GM18873 (cell line): ENCODE data around the gene LGR6.

Experiments used
- ATAC-seq: cut with Tn5 transposase; IDR thresholded peaks from one replicate; pipeline ENCODE4 v1.9.1; 2021; ENCODE audit warnings: mild to moderate bottlenecking, moderate library complexity, moderate number of reproducible peaks; ENCODE audit not compliant: unreplicated experiment, low FRiP score

Gene LGR6

DNA sequence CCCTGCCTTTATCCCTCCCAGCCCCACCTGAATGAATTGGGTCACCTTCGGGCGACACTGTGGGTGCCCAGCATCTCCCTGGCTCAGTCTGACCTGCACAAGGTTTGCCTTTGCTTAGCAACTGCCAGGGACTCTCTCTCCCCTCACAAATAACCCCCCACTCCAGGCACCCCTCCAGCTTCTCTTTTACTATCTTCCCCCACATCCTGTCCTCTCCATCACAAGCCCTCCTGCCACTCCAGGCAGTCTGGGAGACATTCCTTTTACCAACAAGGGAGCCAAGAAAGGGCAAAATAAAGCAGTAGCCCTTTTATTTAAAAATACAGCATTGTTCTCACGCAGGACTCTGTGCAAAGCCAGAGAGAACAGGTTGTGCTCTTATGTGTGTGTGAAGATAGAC lies 23.9 kb downstream of the LGR6 start:
- no peak for ATAC-seq

DNA sequence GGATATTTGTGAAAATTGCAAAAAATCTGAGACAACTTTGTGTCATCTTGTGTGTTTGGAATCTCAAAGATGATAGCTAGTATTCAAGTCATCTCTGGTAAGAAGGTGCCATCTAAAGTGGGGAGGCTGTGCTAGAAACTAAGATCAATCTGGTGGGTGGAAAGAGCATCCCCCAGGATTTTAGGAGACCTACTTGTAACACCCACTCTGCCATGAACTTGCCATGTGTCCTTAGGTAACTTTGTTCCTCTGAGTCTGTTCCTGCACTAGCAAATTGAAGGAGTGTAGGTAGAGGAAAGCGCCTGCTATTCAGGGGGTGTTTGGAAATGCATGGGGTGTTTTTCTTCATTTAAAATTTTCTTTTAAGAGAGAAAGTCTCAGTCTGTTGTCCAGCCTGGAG lies 24.4 kb downstream of the LGR6 start:
- no peak for ATAC-seq

DNA sequence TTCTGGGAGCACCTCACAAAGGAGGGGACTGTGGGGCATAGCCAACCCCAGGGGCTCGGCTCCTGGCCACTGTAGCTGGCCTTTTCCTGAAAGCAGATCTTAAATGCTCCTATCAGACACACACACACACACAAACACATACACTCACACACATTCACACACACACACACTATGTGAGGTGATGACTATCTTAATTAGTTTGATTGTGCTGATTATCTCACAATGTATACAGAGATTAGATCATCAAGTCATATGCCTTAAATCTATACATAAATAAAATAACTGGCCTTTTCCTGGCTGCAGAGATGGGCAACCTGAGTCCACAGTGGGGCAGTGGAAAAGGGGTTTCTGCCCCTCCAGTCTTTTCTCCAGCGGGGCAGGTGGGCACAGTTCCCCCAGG lies 27.1 kb downstream of the LGR6 start:
- no peak for ATAC-seq

DNA sequence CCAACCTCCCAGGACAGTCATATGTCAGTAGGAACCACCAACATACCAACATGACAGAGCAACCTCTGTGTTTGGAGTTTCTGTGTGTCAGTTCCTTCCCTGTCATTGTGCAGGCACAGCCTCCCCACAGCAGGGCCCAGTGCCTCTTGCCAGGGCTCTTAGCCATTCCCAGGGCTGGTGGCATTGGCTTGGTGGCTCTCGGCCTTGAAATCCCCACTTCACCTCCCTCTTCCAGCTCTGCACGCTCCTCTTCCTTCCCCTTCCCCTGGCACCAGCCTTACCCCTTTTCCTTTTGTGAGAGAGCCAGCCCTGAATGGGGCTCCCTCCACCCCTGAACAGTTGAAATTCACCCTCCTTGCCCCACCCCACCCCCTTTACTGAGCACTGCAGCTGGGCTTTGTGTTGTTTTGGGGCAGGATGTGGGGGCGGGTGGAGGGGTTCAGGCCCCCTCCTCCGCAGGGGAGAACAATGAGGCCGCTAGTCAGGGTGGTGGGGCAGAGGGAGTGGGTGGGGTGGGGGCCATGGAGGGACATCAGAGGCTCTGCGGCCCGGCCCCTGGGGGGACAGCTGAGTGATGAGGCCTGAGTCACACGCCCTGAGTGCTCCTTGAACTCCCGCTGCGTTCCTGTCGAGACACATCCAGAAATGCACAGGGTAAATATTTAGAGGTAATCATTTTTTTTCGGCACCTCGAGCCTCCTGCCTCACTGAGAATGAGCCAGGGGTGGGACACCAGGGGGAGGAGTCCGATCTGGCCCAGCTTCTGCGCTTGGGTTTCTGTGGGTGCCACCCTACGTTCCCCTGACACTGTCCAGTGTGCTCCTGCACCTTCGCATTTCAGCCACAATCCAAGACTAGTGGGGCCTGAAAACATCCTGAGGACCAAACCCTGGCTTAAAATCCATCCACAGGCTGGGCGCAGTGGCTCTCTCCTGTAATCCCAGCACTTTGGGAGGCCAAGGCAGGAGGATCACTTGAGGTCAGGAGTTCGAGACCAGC lies 28.6 kb downstream of the LGR6 start:
- ATAC-seq, result no peak

DNA sequence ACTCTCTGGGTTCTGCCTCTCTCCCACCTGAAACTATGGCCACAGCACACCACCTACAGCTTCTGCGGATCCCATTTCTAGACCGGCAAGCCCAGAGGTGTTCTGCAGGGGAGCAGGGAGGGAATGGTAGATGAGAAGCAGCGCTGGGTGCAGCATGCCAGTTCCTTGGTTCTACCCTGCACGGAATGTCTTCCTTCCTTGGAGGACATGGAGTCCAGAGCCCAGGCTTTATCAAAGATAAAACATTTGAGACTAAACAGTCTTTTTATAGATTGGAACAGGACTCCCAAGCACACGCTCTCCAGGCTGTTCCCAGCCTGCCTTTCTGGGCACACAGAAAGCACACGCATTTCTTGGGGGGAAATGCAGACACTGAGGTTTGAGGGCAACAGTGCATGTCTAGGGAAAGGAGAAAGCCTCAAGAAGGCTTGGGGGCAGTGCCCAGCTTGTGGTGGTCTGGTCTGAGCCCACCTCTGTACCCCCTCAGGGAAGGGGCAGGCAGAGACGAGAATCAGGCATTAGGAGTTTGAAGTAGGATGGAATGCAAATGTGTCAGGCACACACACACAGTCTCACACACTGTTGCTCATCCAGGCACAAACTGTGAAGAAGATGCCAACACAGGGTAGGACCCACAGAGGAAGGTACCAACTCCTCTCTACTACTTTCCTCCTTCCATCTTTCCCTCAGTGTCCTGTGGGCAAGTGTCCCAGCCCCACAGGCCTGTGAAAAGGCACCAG lies 29.7 kb downstream of the LGR6 start:
- ATAC-seq, result no peak

DNA sequence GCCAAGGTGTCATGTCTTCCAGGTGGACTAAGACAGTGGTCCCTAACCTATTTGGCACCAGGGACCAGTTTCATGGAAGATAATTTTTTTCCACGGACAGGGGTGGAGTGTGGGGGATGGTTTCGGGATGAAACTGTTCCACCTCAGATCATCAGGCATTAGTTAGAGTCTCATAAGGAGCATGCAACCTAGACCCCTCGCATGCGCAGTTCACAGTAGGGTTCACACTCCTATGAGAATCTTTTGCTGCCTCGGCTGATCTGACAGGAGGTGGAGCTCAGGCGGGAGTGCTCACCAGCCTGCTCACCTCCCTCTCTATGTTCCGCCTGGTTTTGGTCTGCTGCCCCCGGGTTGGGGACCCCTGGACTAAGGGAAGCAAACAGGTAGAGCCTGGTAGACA lies 30.9 kb downstream of the LGR6 start:
- ATAC-seq, result no peak

DNA sequence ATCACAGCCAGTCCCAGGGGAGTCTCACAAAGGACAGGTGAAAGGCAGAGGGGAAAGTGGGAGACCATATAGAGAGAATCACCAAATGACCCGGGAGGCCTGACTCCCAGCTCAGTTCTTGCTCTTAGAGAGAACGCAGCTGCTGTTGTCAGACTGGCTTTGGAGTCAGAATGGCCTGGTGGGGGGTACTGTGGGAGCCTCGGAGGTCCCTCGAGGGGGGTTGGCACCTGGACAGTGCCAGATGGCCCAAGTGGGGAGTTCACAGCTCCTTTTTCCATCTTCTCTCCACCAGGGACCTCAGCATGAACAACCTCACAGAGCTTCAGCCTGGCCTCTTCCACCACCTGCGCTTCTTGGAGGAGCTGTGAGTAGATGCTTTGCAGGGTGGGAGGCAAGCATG lies 31.5 kb downstream of the LGR6 start:
- no peak for ATAC-seq

DNA sequence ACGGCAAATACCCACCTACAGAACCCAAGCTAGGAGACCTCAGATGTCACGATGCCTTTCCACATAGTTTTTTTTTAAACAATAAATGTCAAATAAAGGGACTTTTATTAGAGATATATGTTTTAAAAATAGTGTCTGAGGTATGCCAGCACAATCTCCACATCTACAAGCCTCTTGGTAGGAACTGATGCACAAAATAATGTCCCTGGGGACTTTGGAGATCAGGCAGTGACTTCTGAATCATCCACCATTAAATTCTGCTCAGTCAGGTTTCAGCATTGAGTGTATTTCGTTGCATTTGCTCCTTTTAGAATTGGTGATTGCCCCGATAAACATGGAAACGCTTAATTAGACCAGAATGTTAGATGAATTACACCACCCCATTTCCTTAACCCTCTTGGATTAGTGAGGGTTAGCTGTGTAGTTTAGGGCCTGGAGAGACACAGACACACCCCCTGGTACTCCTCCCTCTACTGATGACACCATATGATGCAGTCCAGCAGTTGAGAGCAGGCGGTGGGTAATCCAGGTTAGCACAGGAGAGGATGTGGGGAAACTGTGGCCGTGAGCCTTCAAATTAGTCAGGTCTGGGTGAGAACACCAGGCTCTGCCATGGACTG lies 33.6 kb downstream of the LGR6 start:
- no peak for ATAC-seq

DNA sequence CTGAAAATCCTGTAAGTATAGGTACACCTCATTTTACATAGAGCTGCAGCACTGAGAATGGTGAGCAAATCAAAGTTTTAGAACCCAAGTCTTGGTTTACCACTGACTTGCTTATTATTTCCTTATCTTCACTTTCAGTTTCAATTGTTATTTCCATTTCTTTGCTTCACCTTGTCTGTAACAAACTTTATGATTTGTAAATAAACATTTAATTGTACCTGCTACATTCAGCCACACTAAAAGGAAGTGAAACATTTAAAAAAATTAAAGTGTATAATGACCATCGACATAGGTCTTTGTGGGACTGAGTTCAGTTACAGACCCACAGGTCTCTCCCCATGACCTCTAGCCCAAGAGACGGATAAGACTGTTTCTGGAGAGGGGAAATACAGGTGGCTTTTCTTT lies 34.4 kb downstream of the LGR6 start:
- ATAC-seq, result no peak

DNA sequence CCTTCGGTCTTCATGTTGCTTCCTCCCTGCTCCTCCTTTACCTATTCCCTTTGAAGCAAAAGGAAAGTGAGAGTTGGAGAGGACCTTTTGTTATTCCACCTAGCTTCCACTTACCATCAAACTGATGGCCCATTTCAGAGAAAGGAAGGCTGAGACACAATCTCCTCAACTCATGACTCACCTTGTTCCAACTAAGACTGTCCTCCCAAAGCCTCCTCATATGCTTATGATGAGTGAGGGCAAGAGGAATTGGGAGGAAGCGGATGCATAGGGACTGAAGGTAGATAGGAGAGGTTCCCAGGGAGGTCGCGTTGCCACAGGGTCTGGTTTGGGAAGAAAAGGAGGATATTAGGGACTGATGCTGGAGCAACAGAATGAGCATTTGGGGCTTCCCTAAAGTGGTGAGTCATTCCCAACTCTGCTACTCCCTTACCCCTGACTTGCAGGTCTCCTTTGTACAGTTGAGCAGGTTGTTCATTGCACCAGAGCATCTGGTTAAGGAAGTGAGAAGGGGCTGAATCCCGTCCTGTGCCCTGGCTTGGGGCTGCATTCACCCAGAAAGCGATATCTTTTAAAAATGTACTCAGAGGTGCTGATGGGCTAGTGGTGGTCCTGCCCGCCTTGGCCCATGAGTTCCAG lies 35.0 kb downstream of the LGR6 start:
- ATAC-seq, result no peak

DNA sequence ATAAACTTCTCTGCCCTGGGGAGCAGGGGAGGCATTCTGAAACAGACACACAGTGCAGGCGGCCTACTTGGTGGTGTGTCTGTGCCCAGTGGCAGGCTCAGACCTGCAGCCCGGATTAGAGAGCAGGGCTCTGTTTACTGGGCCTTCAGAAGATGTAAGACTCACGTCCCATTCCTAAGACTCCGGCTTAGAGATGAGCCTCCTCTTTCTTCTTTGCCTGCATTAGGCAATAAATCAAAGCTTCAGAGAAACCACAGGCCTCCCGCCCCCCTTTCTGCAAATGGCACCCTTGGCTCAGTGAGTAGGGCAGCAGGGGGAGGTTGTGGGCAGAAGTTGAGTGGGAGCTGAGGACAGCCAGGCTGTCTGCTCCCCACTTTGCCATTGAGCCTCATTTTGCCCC lies 35.8 kb downstream of the LGR6 start:
- no peak for ATAC-seq

DNA sequence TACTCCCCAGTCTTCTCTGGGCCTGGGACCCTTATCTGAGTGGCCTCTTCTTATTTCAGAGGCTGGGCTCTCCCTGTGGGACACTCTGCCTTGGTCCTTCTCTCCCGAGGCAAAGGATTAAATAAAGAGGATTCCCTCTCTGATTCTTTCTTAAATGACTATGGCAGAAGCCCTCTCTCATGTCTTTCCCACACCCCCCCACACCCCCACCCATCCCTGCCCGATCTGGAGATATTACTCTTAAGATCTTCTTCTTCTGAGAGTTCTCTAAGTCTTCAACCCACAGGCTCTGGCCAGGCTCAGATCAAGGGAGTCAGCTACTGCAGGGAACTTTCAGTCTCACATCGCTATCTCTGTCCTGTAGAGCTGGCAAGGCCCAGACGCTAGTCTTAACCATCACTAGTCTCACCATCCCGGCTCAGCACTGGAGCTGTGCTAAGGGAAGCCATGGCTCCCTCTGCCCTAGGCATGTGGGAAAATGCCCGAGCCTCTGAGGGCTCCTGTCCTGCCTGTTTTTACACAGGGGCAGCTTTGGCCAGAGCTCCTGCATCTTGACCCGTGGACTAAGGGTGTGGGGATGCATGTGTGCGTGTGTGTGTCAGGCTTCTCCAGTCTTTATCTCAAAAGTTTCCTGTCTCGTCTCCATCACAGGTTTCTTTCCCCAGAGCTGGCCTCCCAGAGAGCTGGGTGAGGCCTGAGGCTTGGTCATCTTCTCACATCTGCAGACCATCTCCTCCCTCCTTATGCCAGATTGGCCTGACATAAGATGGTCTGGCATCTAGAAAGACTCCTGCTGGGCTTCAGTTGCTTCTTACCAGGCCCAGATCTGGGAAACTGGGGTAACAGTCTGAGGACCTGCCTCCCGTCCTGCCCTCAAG lies 36.7 kb downstream of the LGR6 start:
- ATAC-seq, result no peak

DNA sequence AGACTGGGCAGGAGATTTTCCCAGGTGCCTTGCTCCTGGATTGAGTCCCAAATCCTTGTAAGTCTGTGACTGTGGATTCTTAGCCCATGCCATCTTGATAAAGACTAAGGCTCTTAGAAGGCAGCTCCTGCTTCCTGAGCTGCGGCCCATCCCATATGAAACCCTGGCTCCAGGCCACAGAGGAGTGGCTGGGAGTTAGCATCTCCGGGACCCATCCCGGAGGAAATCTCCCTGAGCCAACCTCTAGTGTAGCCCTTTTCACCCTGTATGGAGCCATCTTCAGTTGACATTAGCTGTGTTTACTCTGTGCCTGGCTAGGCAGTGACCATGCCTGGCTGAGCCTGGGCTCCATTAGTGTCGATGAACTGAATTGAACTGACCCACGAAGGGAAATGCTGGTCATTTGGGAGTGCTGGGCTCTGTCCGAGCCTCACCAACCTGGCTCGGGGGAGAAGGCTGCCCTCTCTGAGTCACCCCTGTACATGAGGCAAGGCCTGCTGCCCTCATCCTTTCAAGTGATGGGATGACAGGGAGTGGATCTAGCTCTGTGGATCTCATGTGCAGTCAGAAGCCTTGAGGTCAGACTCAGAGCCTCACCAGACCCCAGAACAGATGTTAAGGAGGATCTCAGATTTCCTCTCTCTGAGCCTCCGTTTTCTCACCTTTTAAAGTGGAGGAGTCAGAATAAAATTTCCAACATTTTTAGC lies 37.5 kb downstream of the LGR6 start:
- ATAC-seq, result no peak

DNA sequence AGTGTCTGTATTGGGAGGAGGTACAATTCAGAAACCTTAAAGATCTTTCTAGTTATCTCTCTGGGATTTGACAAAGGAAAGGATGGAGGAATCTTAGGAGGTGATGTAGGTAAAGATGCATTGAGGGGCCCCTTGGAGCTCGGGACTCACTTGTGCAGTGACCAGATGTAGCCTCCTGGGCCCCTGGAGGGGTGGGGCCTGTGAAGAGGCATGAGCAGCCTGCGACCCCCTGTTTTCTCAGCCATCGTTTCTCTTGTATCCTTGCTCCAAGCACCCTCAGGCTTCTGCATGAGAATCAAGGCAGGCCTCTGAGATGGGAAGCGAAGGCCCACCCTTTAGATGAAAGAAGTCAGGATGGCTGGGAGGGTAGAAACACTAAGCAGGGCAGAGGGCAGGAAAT lies 39.6 kb downstream of the LGR6 start:
- no peak for ATAC-seq

DNA sequence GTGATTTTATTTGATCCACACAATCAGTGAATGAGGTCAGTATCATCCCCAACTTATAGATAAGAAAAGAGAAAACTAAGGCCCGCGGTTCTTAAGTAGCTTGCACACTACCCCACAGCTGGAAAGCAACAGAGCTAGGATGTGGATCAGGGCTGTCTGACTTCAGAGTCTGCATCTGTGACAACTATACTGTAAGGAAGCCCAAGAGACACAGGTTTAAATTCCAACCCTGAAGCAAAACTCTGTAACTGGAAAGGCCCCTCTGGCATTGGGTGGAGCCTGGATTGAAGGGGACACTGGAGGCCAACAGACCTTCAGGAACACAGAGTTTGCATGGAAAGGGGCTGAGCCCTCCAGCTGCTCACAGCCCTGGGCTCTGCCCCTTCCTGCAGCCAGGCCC lies 40.2 kb downstream of the LGR6 start:
- no peak for ATAC-seq

DNA sequence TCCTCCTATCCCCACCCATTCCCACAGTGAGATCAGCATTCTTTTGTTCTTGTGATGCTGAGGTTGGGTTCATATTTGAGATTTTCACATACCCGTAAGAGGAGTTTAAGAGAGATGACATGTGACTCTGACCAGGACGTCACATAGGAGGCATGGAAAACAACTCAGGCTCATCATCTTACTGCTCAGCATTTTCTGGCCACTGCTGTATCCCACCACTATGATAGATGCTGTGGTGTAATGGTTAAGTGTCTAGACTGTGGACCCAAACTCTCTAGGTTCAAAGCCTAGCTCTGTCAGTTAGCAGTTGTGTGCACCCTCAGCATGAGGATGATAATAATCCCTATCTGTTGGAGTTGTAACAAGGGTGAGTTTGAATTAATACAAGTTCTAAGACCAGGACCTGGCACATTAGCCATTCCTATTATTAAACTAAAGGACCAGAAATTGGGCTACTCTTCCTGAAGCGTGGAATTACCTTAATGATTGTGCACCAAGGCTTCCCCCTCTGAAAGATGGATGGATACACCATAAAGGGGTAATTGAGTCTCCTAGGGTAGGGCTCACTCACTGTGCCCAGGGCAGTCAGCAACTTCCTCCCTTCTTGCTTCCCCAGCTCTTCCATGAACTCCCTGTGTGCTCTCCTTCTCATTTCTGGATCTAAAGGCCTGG lies 40.9 kb downstream of the LGR6 start:
- ATAC-seq, result no peak

DNA sequence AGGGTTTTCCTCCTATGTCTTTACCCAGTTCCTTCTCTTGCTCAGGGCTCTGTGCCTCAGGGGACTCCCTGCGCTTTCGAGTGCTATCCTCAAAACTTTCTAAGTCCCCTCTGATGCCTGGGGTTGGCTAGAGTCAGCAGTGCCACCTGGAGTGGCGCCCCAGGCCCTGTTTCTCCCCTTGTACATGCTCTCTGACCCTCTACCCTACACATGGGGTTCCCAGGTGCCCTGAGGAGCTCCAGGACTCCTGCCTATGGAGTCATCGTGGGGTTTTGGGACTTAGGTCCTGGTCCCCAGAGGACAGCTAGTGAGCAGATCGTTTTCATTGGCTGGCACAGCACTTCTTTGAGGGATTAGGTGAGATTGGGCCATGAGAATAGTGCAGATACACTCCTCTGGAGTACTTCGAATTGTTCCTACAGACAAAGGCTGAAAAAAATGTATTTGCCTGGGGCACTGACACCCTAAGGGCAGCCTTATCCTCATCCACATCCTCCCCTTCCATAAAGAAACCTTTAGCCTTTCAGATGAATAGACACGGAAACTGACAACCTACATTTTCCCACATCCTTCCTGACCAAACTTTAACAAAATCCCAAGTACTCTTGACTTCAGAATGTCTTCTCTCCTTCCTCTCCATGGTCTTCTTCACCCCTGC lies 41.5 kb downstream of the LGR6 start:
- no peak for ATAC-seq
